ENCODE data around the gene GALNT17.

GALNT17 gene

DNA sequence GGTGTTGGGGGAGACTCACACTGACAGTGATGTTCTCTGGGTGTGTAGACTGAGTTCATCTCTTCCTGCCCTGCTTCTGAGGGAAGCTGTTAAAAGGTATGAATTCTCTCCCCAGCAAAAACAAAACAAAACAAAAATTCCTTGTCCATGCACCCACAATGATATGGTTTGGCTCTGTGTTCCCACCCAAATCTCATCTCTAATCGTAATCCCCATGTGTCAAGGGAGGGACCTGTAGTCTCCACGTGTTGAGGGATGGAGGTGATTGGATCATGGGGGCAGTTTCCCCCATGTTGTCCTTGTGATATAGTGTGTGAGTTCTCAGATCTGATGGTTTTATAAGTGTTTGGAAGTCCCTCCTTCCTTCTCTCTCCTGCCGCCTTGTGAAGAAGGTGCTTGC, 245.5 kb downstream of the GALNT17 start:
- in situ Hi-C loops (cut with MboI; ENCODE audit: low sequenced_read_pairs), result no loop called here

- in situ Hi-C loops (cut with MboI; ENCODE audit: low sequenced_read_pairs), result no loop called here
These were observed 252.2 kb downstream of the GALNT17 start for GRCh38 chr7:71384094-71384493.

DNA sequence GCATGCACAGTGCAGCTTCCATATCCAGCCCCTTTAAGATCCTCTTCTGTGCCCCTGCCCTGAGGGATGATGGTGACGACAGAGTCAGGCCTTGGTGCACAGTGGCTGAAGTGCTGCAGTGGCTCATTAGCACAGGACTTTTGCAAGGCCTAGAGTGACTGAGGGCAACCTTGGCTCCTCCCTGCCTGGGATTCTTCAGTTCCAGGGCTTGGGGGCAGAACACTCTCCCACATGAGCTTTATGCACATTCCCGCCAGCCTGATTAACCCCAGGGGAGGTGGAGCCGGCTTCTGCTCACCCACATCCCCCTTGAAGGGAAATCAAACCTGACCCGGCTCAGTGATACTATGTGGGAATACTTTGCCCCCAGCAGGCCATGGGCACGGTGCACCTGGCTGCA, 253.4 kb downstream of the GALNT17 start:
- in situ Hi-C loops (cut with MboI; ENCODE audit: low sequenced_read_pairs), result no loop called here

- in situ Hi-C loops (cut with MboI; ENCODE audit: low sequenced_read_pairs), result no loop called here
These were observed 254.3 kb downstream of the GALNT17 start for GRCh38 chr7:71386152-71386785.

- in situ Hi-C loops (cut with MboI; ENCODE audit: low sequenced_read_pairs), result no loop called here
These were observed 256.2 kb downstream of the GALNT17 start for GRCh38 chr7:71388181-71388580.

DNA sequence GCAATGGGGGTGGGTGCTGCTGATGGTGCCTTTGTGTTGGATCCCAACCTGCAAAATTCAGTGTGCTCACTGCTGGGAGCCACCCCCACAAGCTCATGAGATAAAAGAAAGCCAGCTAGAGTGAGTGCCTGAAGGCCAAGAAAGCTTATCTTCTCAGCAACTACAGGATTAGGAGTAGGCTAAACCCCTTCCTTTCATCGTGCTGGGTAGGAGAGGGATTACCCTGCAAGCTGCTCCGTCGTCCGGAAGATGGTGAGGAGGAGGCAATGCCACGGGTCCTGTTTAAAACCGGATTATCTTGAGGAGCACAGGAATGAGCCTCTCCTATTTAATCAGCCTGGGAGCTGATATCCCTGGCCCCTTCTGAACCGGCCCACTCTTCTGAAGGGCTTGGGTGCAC, 258.0 kb downstream of the GALNT17 start:
- in situ Hi-C loops (cut with MboI; ENCODE audit: low sequenced_read_pairs), result no loop called here

GRCh38 chr7:71393661-71394060, 261.7 kb downstream of the GALNT17 start:
- in situ Hi-C loops (cut with MboI; ENCODE audit: low sequenced_read_pairs), result no loop called here

DNA sequence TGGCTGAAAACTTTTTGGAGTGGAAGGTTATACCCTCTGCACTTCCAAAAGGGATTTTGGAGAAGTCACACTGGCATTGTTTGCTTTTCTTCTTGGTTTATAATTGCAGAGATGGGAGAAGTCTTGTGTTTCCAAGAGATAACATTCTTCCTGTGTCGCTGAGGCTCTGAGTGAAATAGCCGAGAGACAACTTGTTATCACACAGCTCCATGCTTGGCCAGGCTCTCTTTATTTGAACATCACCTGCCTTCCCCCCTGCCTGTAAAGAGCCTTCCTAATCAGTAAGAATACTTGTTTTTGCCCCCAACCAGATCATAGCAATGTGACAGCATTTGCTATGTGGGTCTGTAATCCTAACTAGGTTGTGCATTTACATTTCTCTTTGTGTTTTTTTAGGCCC, 270.7 kb downstream of the GALNT17 start:
- in situ Hi-C loops (cut with MboI; ENCODE audit: low sequenced_read_pairs), result no loop called here

- in situ Hi-C loops (cut with MboI; ENCODE audit: low sequenced_read_pairs), result no loop called here
These were observed 271.4 kb downstream of the GALNT17 start for GRCh38 chr7:71403202-71403946.

GRCh38 chr7:71404726-71405345, 272.9 kb downstream of the GALNT17 start:
- in situ Hi-C loops (cut with MboI; ENCODE audit: low sequenced_read_pairs), result no loop called here

- in situ Hi-C loops (cut with MboI; ENCODE audit: low sequenced_read_pairs), result no loop called here
These were observed 276.3 kb downstream of the GALNT17 start for GRCh38 chr7:71408271-71408670.

DNA sequence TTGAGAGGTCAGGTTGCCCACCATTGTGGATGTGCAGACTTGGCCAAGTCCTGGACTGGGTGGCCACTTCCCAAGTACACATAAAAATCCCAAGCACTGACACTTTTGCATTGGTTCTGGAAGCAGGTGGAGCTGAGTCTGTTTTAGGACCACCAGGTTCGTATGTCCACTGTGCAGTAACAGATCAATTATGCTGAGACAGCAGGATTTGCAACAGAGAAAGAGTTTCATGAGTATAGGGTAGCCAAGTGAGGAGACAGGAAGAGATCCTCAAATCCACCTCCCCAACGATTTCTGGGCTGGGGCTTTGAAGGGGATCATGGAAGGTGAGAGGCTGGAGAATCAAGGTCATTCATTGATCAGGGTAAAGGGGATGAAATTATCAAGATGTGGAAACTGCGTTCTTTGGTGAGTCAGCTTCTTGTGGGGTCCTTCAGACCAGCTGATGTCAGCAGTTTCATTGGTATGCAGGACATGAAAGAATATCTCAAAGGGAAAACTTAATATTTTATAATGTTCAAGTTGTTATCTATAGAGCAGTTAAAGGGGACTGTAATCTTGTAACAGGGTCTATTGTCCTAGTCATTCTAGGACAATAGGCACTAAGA, 277.7 kb downstream of the GALNT17 start:
- in situ Hi-C loops (cut with MboI; ENCODE audit: low sequenced_read_pairs), result no loop called here

DNA sequence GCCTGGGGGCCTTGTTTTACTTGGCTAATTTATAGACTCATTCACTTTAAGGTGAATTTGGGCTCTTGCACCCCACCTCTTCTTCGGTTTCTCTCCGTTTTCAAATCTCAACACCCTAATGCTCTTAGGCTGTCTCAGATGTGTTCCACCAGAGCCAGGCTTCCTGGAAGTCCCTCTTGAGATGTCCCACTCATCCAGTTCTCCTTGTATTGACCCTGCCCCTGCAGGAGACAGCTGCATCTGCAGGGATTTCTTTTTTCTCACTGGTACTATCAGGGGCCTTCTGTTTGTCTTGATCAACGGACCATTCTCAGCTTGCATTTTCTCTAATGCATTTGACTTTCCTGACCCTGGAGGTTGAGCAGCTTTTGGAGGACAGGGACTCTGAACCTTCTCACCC, 279.5 kb downstream of the GALNT17 start:
- in situ Hi-C loops (cut with MboI; ENCODE audit: low sequenced_read_pairs), result no loop called here

DNA sequence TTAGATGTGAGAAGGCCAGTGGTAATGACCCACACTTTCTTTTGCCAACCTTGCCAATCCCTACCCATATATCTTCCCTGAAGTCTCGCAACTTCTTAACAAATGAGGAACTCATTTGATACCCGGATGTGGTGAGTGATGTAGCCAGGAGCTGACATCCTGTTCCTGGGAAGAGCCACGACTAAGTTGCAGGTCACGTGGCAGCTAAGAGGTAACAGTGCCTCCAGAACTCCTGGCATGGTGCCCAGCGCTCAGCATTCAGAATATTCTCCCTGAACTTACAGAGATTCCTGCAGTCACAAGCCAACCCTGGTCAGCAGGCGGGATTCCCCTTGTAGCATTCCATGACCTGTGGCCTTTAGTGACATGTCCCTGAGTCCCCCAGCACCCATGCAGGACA, 282.5 kb downstream of the GALNT17 start:
- in situ Hi-C loops (cut with MboI; ENCODE audit: low sequenced_read_pairs), result no loop called here

GRCh38 chr7:71419546-71420337, 287.8 kb downstream of the GALNT17 start:
- in situ Hi-C loops (cut with MboI; ENCODE audit: low sequenced_read_pairs), result no loop called here

DNA sequence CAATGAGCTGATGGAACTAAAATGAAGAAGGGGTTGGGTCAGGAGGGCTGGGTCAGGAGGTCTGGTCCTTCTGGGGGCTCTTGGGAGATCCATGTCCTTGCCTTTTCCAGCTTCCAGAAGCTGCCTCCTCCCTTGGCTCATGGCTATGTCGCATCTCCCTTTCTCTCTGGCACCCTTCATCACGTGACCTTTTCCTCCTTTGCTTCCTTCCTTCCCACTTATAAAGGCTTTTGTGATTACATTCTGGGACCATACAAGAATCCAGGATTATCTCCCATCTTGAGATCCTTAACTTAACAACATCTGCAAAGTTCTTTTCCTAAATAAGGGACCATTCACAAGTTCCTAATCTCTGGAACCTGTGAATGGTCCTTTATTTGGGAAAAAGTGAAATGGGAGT, 290.2 kb downstream of the GALNT17 start:
- in situ Hi-C loops (cut with MboI; ENCODE audit: low sequenced_read_pairs), result no loop called here

DNA sequence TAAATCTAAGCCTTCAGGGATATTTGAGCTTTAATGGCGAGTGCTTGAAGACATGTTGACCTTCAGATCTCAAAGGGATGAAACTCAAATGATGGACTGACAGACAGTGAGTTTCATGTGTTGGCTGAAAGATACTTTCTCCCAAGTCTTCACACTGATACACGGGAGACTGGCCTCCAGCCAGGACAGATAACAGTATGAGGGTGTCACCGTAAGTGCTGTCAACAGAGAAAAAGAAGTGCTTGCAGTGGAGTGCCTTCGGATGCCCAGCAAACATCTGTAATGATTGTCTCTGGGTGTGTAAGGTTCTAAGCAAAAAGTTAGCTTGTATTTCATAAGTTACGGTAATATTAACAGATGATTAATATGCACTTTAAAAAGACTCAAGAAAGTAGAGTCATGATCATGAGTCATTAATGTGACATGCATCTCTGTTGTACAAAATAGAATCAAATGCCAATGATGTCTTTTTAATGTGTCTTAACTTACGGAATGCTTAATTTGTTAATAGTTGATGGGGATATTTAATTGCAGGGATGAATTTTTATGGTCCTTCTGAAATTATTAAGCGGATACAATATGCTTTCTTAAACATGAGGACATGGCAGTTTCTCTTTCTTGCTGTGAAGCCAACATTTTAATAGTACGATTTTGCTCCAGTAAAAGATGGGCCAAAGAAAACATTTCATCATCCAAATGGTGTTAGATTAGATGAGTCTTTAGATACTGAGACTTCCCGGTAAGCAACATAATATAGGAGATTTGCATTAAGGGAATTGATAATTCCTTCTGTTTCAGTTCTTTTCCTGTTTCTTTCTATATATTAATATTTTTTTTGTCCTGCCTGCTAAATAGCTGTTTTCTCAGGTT, 292.5 kb downstream of the GALNT17 start:
- in situ Hi-C loops (cut with MboI; ENCODE audit: low sequenced_read_pairs), result no loop called here

GRCh38 chr7:71429083-71429482, 297.1 kb downstream of the GALNT17 start:
- in situ Hi-C loops (cut with MboI; ENCODE audit: low sequenced_read_pairs), result no loop called here

DNA sequence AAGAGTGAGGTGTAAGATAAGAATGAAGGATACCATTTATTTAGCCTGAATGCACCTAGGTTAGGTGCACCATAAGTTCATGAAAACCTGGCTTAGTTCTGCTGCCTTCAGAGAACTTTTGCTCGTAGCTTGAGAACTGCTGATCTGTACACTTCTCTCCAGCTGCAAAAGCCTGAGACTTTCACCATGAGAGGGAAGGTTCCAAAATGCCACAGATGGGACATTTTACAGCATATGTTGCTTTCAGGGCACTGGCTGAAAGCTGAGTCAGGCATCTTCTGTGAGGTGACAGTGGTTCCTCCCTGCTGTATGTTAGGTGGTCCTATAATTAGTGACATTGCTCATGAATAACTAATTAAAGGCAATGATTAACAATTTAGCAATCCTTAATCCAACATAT, 298.3 kb downstream of the GALNT17 start:
- in situ Hi-C loops (cut with MboI; ENCODE audit: low sequenced_read_pairs), result no loop called here

DNA sequence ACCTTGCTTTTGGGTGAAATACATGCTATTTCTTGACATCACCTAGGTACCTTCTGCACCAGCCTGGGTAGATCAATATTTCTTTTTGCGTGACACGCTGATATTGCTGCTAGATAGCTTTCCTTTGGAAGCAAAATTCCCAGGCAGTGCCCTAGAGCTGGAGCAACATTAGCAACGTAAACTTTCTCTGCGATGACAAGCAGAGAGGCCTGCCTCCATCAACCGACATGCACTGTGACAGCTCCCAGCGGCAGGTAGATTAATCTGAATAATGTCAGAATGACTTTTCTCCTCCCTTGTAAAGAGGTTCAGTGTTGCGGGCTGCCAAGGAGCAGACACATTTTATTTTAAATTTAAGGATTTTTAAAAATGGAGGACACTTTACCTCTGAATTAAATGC, 307.4 kb downstream of the GALNT17 start:
- in situ Hi-C loops (cut with MboI; ENCODE audit: low sequenced_read_pairs), result no loop called here
